WTC11 (cell line): ENCODE data around the gene MCOLN1.
A peak's percentile ranks its signal among the peaks of the same experiment; 100 is the strongest.

Experiments
- CREB1 ChIP-seq: sonication (generic); formaldehyde crosslinking; IDR thresholded peaks from 2 replicates; pipeline ENCODE4 v1.8.0; 2023; ENCODE audit warnings: mild to moderate bottlenecking, missing genetic modification reagents
- RORB ChIP-seq: fragments of 250-450 bp; sonication (Bioruptor Pico); IDR thresholded peaks from 2 replicates; pipeline ENCODE4 v1.9.0; 2021; ENCODE audit warnings: mild to moderate bottlenecking
- SP1 ChIP-seq: sonication (generic); formaldehyde crosslinking; conservative IDR thresholded peaks from 2 replicates; pipeline ENCODE4 v1.8.1; 2022; ENCODE audit warnings: missing genetic modification reagents
- ZNF263 ChIP-seq: sonication (generic); formaldehyde crosslinking; IDR thresholded peaks from 2 replicates; pipeline ENCODE4 v1.8.1; 2022; ENCODE audit warnings: low read depth, mild to moderate bottlenecking, moderate library complexity, missing genetic modification reagents
- TF ChIP-seq, protein P1 (sequence below): fragments of 200-600 bp; IDR thresholded peaks from 2 replicates; pipeline ENCODE4 v1.8.0; 2022; ENCODE audit warnings: antibody characterized with exemption
- TF ChIP-seq, protein P2 (sequence below): sonication (generic); formaldehyde crosslinking; IDR thresholded peaks from 2 replicates; pipeline ENCODE4 v1.8.0; 2022; ENCODE audit warnings: mild to moderate bottlenecking, missing genetic modification reagents
- TF ChIP-seq, protein P3 (sequence below): fragments of 250-450 bp; sonication (Bioruptor Pico); IDR thresholded peaks from 2 replicates; pipeline ENCODE4 v2.1.2; 2022; ENCODE audit warnings: mild to moderate bottlenecking, moderate library complexity
- TF ChIP-seq, protein P4 (sequence below): sonication (generic); formaldehyde crosslinking; IDR thresholded peaks from 2 replicates; pipeline ENCODE4 v1.8.1; 2023; ENCODE audit warnings: mild to moderate bottlenecking, missing genetic modification reagents, moderate library complexity
- TF ChIP-seq, protein P5 (sequence below): sonication (generic); formaldehyde crosslinking; IDR thresholded peaks from 2 replicates; pipeline ENCODE4 v1.8.1; 2022; ENCODE audit warnings: low read depth, mild to moderate bottlenecking, moderate library complexity, missing genetic modification reagents, borderline replicate concordance
- TF ChIP-seq, protein P6 (sequence below): sonication (generic); formaldehyde crosslinking; IDR thresholded peaks from 2 replicates; pipeline ENCODE4 v1.8.0; 2022; ENCODE audit warnings: mild to moderate bottlenecking, missing genetic modification reagents

DNA sequence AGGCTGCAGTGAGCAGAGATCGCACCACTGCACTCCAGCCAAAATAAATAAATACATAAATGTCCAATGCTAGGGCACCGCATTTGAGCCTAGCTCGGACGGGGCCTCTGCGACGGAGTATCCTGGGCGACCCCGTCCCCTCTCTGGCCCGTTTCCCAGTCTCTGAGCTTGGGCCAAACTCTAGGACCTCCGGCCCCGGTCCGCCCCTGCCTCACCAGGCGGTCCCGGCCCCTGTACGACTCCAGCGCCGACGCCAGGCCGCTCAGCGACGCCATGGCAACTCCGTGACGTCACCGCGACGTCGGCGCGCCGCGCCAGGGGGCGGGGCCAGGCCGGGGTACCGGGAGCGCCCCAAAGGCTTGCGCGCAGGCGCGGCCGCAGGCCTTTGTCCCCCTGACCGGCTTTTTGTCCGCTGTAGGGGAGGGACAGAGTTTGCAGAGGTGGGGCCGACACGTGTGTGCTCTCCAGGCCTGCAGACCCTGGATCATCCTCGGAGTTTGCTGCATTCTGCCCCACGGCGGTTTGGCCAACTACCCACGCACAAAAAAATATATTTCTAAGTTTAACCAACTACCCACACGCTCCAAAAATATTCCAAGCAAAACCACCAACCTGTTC is 33.6 kb upstream of the MCOLN1 start, which contains the start of gene PEX11G:
- TF ChIP-seq, protein P1, sequence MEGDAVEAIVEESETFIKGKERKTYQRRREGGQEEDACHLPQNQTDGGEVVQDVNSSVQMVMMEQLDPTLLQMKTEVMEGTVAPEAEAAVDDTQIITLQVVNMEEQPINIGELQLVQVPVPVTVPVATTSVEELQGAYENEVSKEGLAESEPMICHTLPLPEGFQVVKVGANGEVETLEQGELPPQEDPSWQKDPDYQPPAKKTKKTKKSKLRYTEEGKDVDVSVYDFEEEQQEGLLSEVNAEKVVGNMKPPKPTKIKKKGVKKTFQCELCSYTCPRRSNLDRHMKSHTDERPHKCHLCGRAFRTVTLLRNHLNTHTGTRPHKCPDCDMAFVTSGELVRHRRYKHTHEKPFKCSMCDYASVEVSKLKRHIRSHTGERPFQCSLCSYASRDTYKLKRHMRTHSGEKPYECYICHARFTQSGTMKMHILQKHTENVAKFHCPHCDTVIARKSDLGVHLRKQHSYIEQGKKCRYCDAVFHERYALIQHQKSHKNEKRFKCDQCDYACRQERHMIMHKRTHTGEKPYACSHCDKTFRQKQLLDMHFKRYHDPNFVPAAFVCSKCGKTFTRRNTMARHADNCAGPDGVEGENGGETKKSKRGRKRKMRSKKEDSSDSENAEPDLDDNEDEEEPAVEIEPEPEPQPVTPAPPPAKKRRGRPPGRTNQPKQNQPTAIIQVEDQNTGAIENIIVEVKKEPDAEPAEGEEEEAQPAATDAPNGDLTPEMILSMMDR = no peak
- TF ChIP-seq CREB1 (CRISPR knock-in tag) (no peak), SP1 (CRISPR knock-in tag) (peak; percentile 94), ZNF263 (CRISPR knock-in tag) (no peak), RORB (CRISPR knock-in tag) (no peak)
- TF ChIP-seq, protein P2, sequence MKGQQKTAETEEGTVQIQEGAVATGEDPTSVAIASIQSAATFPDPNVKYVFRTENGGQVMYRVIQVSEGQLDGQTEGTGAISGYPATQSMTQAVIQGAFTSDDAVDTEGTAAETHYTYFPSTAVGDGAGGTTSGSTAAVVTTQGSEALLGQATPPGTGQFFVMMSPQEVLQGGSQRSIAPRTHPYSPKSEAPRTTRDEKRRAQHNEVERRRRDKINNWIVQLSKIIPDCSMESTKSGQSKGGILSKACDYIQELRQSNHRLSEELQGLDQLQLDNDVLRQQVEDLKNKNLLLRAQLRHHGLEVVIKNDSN (CRISPR knock-in tag) = peak; percentile 62; the same call in 1 of the 2 replicates
- TF ChIP-seq, protein P3, sequence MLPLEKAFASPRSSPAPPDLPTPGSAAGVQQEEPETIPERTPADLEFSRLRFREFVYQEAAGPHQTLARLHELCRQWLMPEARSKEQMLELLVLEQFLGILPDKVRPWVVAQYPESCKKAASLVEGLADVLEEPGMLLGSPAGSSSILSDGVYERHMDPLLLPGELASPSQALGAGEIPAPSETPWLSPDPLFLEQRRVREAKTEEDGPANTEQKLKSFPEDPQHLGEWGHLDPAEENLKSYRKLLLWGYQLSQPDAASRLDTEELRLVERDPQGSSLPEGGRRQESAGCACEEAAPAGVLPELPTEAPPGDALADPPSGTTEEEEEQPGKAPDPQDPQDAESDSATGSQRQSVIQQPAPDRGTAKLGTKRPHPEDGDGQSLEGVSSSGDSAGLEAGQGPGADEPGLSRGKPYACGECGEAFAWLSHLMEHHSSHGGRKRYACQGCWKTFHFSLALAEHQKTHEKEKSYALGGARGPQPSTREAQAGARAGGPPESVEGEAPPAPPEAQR (CRISPR knock-in tag) = no peak
- TF ChIP-seq, protein P4, sequence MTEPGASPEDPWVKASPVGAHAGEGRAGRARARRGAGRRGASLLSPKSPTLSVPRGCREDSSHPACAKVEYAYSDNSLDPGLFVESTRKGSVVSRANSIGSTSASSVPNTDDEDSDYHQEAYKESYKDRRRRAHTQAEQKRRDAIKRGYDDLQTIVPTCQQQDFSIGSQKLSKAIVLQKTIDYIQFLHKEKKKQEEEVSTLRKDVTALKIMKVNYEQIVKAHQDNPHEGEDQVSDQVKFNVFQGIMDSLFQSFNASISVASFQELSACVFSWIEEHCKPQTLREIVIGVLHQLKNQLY (CRISPR knock-in tag) = no peak
- TF ChIP-seq, protein P5, sequence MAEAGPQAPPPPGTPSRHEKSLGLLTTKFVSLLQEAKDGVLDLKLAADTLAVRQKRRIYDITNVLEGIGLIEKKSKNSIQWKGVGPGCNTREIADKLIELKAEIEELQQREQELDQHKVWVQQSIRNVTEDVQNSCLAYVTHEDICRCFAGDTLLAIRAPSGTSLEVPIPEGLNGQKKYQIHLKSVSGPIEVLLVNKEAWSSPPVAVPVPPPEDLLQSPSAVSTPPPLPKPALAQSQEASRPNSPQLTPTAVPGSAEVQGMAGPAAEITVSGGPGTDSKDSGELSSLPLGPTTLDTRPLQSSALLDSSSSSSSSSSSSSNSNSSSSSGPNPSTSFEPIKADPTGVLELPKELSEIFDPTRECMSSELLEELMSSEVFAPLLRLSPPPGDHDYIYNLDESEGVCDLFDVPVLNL (CRISPR knock-in tag) = no peak
- TF ChIP-seq, protein P6, sequence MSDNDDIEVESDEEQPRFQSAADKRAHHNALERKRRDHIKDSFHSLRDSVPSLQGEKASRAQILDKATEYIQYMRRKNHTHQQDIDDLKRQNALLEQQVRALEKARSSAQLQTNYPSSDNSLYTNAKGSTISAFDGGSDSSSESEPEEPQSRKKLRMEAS (CRISPR knock-in tag) = no peak; the same call in none of the 2 replicates
